KOPT-K1 (cell line): ENCODE results near the gene NCR3LG1.

Experiments used
- H3K27ac ChIP-seq: fragments of 200-600 bp; sonication (generic); 2 replicates; pipeline ENCODE4 v1.5.1; 2016; ENCODE audit warnings: antibody characterized with exemption, mild to moderate bottlenecking, low read depth, low read length; ENCODE audit not compliant: poor library complexity, severe bottlenecking
- H3K36me3 ChIP-seq: fragments of 200-600 bp; sonication (generic); 2 replicates; pipeline ENCODE4 v1.5.1; 2017; ENCODE audit warnings: antibody characterized with exemption, mild to moderate bottlenecking, low read length, moderate library complexity; ENCODE audit not compliant: insufficient read depth
- H3K9me3 ChIP-seq: fragments of 200-600 bp; sonication (generic); 2 replicates; pipeline ENCODE4 v1.5.1; 2017; ENCODE audit warnings: antibody characterized with exemption, low read length, mild to moderate bottlenecking; ENCODE audit not compliant: insufficient read depth, poor library complexity, severe bottlenecking

The NCR3LG1 gene, protein sequence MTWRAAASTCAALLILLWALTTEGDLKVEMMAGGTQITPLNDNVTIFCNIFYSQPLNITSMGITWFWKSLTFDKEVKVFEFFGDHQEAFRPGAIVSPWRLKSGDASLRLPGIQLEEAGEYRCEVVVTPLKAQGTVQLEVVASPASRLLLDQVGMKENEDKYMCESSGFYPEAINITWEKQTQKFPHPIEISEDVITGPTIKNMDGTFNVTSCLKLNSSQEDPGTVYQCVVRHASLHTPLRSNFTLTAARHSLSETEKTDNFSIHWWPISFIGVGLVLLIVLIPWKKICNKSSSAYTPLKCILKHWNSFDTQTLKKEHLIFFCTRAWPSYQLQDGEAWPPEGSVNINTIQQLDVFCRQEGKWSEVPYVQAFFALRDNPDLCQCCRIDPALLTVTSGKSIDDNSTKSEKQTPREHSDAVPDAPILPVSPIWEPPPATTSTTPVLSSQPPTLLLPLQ

GRCh38 chr11:17351510-17352176 lies at the start of gene NCR3LG1:
Gene NCR3LG1, plus strand, starts transcription at chr11:17351800. Its CDS starts 170 bp downstream, at chr11:17351970.
- Histone ChIP-seq H3K36me3 (peaks cover 36% of the 10 kb centered on the region), H3K27ac (peak within 1 kb of the TSS; percentile 61), H3K9me3 (peaks cover 3% of the 10 kb centered on the region)

GRCh38 chr11:17313349-17314231 lies 38.0 kb upstream of the NCR3LG1 start:
- Histone ChIP-seq H3K36me3 (peaks cover 100% of the 10 kb centered on the region), H3K27ac (no peak overlapping the region), H3K9me3 (no peaks in the 10 kb centered on the region)

DNA sequence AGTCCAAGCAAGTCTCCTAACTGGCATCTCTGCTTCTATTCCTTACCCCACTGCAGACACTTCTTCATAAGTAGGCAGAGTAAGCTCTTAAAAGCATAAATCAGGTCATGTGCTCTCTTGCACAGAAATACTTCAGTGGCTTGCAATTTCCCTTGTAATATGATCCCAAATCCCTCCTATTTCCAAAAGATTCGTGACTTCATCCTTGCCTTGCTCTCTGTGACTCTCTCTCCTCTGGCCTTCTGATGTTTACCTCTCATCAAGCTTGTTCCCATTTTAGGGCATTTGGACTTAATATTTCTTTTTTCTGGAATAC lies 37.4 kb upstream of the NCR3LG1 start:
- H3K9me3 ChIP-seq, result no peaks in the 10 kb centered on the region
- no peak overlapping the region for H3K27ac ChIP-seq
- peaks cover 100% of the 10 kb centered on the region for H3K36me3 ChIP-seq

DNA sequence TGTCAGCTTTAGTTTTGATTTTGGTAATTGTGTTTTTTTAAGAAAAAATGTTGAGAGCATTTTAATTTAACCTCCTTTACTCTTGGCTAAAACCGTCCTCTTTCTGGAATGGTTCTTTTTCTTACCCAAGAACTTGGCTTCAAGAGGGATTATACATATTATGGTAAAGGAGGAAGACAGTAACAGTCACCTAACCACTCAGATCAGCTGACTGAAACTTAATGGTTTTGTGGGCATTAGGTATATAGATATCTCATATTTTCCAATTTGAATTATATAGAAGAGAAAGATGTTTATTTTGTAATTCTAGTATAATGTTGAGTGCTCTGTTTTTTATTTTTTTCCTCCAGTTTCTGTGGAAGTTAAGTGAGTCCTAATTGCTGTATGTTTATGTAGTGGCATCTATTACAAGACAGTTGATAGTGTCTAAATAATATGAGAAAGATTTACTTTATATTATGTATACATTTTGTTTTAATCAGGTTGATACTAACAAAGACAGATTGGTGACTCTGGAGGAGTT lies 36.6 kb upstream of the NCR3LG1 start:
- Histone ChIP-seq H3K36me3 (peaks cover 100% of the 10 kb centered on the region), H3K27ac (no peak overlapping the region), H3K9me3 (no peaks in the 10 kb centered on the region)

DNA sequence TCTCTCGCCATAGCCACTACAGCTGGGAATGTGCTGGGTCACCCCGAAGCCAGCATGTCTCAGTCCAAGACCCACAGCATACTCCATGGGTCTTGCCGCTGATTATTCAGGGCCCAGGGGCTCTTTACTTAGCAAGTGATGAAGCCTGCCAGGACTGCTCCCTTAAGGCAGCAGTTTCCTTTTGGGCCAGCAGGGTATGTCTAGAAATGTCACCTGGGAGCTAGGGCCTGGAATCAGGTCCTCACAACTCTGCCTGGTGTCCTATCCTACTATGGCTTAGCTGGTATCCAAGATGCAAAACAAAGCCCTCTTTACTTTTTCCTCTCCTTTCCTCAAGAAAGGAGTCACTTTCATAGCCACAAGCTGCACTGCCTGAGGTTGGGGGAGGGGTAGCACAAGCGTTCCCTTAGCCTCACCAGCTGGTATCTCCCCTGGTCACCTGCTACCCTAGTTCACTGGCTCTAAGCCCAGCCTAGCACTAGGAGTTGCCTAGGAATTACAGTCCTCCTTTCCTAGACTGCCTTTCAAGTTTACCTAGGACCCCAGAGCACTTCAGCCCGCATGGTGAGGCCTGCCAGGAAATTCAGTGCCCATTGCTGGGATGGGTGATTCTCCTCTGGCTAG lies 22.6 kb upstream of the NCR3LG1 start:
- Histone ChIP-seq H3K36me3 (peaks cover 100% of the 10 kb centered on the region), H3K27ac (no peak overlapping the region), H3K9me3 (no peaks in the 10 kb centered on the region)

DNA sequence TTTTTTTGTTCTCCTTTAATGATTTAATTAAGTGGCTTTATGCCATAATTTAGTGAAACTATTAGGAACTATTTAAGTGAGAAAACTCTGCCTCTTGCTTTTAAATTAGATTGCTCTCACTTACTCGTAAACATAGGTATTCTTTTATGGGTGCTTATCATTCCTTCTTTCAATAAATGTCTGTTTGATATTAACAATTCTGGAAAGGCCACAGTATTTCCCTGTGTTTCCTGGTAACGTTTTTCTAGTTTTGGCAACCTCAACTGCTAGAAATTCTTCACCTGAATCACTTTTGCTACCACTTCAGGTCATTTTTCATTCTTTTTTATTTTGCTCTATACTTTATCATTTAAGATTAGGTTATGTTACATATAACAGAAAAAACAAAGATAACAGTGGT lies 19.9 kb upstream of the NCR3LG1 start:
- H3K36me3 ChIP-seq, result peaks cover 99% of the 10 kb centered on the region
- H3K27ac ChIP-seq, result no peak overlapping the region
- H3K9me3 ChIP-seq, result no peaks in the 10 kb centered on the region

DNA sequence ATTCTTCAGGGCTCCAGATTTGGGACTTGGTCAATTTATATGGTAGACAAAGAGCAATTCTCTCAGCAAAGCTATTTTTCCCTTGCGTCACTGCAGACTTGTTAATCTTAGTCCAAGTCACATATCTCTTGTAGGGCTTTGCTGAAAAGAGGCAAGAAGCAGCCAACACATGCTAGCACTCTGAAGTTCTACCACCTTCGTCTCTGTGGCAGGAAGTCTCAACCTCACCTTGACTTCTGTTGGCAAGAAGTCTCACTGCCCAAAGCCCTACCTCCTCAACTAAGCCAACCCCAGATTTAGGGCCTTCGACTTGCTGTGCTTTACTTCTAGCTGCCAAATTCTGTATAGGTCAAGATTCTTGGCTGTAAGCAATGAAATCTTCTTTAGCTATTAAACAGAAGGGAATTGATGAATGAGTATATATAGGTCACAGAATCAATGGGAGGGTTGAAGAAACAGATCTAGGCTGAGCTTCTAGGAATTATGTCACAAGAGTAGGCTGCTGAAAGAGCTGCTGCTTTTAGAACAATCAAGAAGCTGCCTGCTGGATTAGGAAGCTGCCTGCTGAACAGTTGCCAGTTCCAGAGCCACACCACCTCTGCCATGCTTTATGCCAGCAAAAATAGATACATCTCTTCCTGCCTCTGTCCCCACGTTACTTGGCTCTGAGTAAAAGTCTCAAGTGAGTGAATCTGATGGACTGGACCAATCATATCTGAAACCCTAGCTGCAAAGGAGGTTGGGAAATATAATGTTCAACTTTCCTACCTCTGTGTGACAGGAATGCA lies 17.6 kb upstream of the NCR3LG1 start:
- no peaks in the 10 kb centered on the region for H3K9me3 ChIP-seq
- no peak overlapping the region for H3K27ac ChIP-seq
- peaks cover 97% of the 10 kb centered on the region for H3K36me3 ChIP-seq

DNA sequence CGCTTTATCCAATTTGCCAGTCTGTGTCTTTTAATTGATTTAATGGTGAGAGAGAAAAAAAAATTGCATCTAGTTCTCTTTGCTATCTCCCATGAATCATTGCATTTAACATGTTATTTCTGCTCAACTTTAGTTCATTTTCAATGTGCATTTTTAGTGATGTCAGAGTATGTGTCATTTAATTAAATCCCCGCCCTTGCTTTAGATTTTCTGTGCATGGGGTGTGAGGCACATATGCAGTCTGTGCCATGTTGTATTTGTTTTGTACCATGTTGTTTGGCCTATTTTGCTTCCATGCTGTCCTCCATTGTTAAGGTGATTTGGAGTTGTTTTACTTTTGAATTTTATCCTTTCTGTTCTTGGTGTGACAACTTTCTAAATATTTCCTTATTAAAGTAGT lies 8.3 kb upstream of the NCR3LG1 start:
- no peak overlapping the region for H3K27ac ChIP-seq
- H3K36me3 ChIP-seq, result peaks cover 57% of the 10 kb centered on the region
- no peaks in the 10 kb centered on the region for H3K9me3 ChIP-seq

DNA sequence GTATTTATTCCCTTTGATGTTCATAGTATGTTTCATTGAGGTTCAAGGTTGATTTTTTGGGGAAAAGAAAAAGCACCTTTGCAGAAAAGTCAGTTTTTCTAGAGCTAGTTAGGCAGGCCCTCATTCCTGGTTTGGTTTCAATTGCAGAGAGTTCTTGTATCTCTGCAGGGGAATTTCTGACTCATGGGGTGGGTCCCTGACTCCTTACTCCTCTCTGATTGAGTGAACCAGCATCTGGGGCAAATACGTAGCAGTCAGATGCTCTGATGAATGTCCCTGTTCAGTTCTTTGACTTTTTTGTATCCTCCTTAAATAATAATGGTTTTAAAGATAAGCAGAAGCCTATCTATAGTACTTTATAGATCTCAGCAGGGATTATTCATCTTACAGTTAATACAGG lies 7.7 kb upstream of the NCR3LG1 start:
- H3K27ac ChIP-seq, result no peak overlapping the region
- peaks cover 59% of the 10 kb centered on the region for H3K36me3 ChIP-seq
- no peaks in the 10 kb centered on the region for H3K9me3 ChIP-seq

DNA sequence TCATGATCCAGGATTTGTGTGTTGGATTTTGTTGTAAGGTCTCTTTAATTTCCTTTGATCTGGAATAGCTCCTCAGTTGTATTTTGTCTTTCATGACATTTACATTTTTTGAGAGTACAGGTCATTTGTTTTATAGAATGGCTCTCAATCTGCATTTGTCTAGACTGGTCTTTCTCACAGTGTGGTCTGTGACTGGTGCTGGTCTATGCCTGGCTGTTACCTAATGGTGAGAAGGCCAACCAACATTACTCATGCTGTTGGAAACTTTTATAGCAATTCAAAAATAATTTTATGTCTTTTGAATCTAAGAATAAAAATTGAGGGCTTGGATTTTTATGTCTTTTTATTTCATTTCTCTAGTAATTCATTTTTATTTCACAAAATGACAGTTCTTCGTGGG lies 3.9 kb upstream of the NCR3LG1 start:
- H3K36me3 ChIP-seq, result peaks cover 71% of the 10 kb centered on the region
- no peak overlapping the region for H3K27ac ChIP-seq
- peaks cover 3% of the 10 kb centered on the region for H3K9me3 ChIP-seq

DNA sequence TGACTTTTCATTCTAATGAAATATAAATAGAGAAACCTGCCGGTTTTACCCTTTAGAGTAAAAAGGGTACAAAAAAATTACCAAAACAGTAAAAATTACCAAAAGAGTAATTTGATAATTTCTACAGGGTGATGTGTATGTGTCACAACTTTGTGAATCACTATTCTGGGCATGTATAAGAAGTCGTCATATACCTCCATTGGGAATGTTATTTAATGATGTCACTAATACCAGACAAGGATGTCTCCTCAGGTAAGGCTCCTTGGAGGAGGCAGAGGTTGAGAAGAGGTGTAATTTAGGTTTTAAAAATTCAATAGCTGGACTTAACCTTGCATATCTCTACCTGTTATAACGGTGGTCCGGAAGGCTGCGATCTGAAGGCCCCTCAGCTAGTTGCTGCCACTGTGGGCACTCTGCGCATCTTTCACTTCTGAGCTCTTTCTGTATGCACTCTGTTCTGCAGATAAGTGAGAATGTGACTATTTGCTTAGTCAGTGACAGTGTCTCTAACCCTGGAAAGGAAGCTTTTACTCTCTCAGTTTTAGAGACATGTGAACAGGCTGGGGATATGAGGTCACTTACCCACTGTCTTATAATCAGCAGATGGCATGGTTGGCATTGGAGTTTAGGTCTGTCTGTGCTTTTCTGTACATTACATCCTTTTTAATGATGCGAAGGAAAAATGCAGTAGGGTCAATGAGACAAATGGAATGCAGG lies 987 bp upstream of the NCR3LG1 start:
- Histone ChIP-seq H3K36me3 (peaks cover 44% of the 10 kb centered on the region), H3K9me3 (peaks cover 3% of the 10 kb centered on the region), H3K27ac (peak overlapping the region; percentile 61)

GRCh38 chr11:17351172-17351509 lies 459 bp upstream of the NCR3LG1 start:
- peaks cover 3% of the 10 kb centered on the region for H3K9me3 ChIP-seq
- peak overlapping the region; percentile 61 for H3K27ac ChIP-seq

DNA sequence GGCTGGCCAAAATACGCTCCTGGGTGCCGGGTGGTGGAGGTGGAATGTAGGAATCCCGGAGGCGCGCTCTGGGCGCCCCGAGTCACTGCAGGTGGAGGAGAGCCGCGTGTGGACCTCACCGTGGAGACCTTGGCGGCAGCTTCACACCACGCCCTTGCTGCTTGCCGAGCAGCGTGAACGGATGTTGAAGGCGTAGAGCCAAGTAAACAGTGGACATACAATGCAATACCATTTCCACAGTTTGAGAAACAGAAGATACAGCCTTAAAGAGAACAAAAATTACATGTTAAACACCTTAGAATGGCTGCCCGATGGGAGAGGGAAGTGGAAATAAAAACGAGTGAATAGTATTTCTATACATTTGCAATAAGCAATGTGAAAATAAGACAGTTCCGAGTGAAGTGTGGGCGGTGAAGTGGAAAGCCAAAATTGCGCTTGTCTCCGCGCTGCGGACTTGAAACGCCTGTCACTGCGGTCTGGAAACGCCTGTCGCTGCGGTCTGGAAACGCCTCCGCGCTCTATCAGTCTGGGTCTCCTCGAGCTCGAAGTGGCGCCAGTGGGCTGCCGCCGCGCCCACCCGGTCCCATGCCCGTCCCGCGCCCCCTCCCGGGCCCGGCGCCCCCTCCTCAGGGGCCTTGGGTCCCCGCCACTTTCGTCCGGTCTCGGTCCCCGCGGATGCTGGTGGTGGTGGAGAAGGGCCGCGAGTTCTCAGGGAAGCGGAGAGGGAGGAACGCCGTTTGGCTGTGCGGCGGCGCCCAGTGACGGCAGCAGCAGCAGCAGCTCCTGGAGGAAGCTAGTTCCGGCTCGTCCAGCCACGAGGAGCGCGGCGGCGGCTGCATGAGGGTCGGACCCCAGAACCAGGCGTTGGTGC lies 1.6 kb downstream of the NCR3LG1 start:
- Histone ChIP-seq H3K27ac (peak overlapping the region; percentile 61), H3K9me3 (peaks cover 3% of the 10 kb centered on the region), H3K36me3 (peaks cover 32% of the 10 kb centered on the region)

More at GRCh38 chr11:17351172-17351509, 459 bp upstream of the NCR3LG1 start:
- peaks cover 39% of the 10 kb centered on the region for H3K36me3 ChIP-seq
